Osteocyte (in vitro differentiated cells): Measurements from ENCODE around the gene LAD1. TPM values are rescaled to one million over a fixed set of nuclear protein-coding genes. Genes with fewer than 3 reads are reported as not detected.

Experiments
- DNase-seq: peaks from one replicate; pipeline ENCODE4 v3.0.0; 2021; ENCODE audit warnings: mixed read lengths; ENCODE audit not compliant: unreplicated experiment; ENCODE audit errors: extremely low spot score
- H3K27ac Mint-ChIP-seq: one replicate; pipeline ENCODE4 v1.8.0; 2021; ENCODE audit warnings: mild to moderate bottlenecking, mixed read lengths; ENCODE audit not compliant: unreplicated experiment
- H3K27me3 Mint-ChIP-seq: one replicate; pipeline ENCODE4 v1.8.0; 2021; ENCODE audit warnings: mixed read lengths; ENCODE audit not compliant: unreplicated experiment
- H3K36me3 Mint-ChIP-seq: one replicate; pipeline ENCODE4 v1.8.0; 2021; ENCODE audit warnings: mixed read lengths; ENCODE audit not compliant: unreplicated experiment
- H3K4me1 Mint-ChIP-seq: one replicate; pipeline ENCODE4 v1.8.0; 2021; ENCODE audit warnings: mixed read lengths; ENCODE audit not compliant: unreplicated experiment
- H3K4me3 Mint-ChIP-seq: one replicate; pipeline ENCODE4 v1.8.0; 2021; ENCODE audit warnings: mild to moderate bottlenecking, moderate library complexity, mixed read lengths; ENCODE audit not compliant: unreplicated experiment
- H3K9me3 Mint-ChIP-seq: one replicate; pipeline ENCODE4 v1.8.0; 2021; ENCODE audit warnings: mixed read lengths; ENCODE audit not compliant: unreplicated experiment
- total RNA-seq: library from RNA; stranded (reverse); gene quantifications from 2 replicates; pipeline ENCODE4 v1.2.1, GENCODE V29; 2021
- TF ChIP-seq, protein P1 (sequence below): fragments of 200-600 bp; sonication (generic); IDR thresholded peaks from 2 replicates; pipeline ENCODE4 v1.5.0; 2021; ENCODE audit warnings: antibody characterized with exemption, mild to moderate bottlenecking, moderate library complexity

The LAD1 gene
- total RNA-seq, 1 donor from 2014 or later, result 0.16 TPM

DNA sequence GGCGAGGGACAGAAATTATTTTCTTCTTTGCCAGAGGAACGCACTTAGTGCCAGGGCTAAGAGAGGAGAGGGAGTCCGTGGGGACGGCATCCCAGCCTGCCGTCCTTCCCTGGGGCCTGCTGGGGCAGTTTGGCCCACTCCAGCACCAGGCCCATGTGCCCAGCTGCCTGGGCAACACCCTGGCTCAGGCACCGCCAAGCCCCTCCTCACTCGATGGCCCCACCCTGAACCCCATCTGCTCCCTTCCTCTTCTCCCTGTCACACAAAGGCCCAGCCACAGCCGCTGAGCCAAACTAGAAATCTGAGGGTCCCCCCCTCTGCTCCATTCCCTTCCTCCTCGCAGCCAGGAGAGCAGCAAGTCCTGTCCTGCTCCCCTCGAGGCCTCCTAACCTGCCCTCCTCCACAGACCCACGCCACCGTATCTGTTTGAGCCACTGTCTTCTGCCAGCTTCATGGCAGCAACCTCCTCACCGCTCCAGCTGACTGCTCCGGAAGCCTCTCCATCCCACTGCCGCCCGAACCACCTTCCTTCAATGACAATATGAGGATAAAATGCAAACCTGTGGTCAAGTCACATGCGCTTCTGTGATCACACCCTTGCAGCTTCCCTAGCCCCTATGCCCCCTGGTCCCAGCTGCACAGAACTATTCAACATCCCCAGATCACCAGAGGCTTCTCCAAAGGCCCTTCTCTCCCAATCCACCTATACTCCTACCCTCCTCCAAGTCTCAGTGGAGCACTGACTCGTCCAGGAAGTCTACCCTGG, 30.8 kb upstream of the LAD1 start:
- H3K27ac Mint-ChIP-seq, result no peak overlapping the region
- no peaks in the 10 kb centered on the region for H3K4me1 Mint-ChIP-seq
- TF ChIP-seq, protein P1, sequence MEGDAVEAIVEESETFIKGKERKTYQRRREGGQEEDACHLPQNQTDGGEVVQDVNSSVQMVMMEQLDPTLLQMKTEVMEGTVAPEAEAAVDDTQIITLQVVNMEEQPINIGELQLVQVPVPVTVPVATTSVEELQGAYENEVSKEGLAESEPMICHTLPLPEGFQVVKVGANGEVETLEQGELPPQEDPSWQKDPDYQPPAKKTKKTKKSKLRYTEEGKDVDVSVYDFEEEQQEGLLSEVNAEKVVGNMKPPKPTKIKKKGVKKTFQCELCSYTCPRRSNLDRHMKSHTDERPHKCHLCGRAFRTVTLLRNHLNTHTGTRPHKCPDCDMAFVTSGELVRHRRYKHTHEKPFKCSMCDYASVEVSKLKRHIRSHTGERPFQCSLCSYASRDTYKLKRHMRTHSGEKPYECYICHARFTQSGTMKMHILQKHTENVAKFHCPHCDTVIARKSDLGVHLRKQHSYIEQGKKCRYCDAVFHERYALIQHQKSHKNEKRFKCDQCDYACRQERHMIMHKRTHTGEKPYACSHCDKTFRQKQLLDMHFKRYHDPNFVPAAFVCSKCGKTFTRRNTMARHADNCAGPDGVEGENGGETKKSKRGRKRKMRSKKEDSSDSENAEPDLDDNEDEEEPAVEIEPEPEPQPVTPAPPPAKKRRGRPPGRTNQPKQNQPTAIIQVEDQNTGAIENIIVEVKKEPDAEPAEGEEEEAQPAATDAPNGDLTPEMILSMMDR, result no peak
- no peaks in the 10 kb centered on the region for H3K27me3 Mint-ChIP-seq
- DNase-seq, result no peak
- H3K4me3 Mint-ChIP-seq, result no peak overlapping the region
- no peaks in the 10 kb centered on the region for H3K9me3 Mint-ChIP-seq
- H3K36me3 Mint-ChIP-seq, result no peaks in the 10 kb centered on the region

DNA sequence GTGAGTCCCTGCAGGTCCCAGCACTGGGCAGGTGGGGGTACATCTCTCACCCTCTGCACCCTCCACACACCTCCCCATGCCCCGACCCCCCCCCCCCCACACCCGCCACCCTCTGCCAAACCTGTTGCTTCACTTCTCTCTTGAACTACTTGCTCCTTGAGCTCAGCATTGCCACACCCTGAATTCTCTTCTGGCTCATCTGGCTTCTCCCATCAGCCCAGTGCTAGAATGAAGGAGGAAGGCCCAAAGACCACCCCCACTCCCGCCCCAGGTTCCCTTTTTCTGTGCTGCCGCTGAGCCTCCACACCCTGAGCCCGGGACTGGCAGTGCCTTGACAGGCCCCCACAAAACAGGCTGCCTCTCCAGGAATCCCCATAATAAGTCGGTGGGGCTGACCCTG, 28.8 kb upstream of the LAD1 start:
- Mint-ChIP-seq H3K27ac (no peak overlapping the region), H3K4me1 (no peaks in the 10 kb centered on the region), H3K9me3 (no peaks in the 10 kb centered on the region), H3K27me3 (no peaks in the 10 kb centered on the region), H3K4me3 (no peak overlapping the region), H3K36me3 (no peaks in the 10 kb centered on the region)
- DNase-seq, result no peak
- TF ChIP-seq, protein P1, result no peak

DNA sequence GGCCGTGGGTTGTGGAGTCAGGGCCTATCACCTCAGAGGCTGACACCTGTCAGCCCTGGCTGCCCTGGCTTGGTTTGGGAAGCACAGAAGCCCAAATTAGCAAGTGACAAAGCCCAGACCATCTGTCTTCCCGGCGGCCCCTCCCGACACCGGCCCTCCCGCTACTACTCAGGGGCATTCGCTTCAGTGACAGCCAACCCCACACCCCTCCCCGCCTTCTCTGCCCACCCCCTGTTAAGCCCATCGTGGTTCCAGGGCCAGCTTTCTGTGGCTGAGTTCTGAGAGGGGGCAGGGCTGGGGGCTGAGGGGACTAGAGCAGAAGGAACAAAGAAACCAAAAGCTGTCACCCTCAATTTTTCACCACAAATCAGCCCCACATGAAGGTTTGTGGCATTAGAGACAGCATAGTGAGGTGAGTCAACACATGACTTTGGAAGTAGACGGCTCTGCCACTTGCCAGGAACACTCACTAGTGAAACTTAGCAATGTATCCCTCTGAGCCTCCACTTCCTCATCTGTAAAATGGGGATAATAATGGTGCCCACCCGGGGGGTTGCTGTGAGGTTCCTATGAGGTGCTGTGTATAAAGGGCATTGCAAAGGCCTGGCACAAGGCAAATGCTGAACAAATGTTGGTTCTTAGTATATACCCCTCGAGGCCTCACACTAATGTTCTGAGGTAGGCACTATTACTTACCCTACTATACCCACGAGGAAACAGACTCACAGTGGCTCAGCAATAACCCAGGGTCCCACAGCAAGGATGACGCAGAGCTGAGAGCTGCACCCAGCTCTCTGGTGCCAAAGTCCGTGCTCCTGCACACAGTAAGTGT, 27.6 kb upstream of the LAD1 start:
- H3K27me3 Mint-ChIP-seq, result no peaks in the 10 kb centered on the region
- no peaks in the 10 kb centered on the region for H3K36me3 Mint-ChIP-seq
- H3K4me1 Mint-ChIP-seq, result peaks cover 3% of the 10 kb centered on the region
- DNase-seq, result no peak
- no peaks in the 10 kb centered on the region for H3K9me3 Mint-ChIP-seq
- H3K27ac Mint-ChIP-seq, result no peak overlapping the region
- TF ChIP-seq, protein P1, result no peak
- no peak overlapping the region for H3K4me3 Mint-ChIP-seq

DNA sequence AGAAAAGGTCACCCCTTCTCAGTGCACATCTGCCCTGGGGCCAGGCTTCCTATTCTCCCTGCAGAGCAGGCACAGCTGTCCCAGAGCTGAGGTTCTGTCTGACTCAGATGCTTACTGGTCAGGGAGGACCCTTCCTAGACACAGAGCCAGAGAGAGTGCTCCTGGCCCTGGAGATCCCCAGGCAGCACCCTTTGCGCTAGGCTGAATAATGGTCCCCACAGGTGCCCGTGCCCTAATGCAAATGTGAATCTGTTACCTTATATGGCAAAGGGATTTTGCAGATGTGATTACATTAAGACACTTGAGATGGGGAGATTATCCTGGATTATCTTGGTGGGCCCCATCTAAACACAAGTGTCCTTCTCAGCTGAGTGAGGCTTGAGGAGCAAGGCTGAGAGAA, 25.0 kb upstream of the LAD1 start:
- TF ChIP-seq, protein P1, result no peak
- no peak overlapping the region for H3K4me3 Mint-ChIP-seq
- H3K27ac Mint-ChIP-seq, result no peak overlapping the region

DNA sequence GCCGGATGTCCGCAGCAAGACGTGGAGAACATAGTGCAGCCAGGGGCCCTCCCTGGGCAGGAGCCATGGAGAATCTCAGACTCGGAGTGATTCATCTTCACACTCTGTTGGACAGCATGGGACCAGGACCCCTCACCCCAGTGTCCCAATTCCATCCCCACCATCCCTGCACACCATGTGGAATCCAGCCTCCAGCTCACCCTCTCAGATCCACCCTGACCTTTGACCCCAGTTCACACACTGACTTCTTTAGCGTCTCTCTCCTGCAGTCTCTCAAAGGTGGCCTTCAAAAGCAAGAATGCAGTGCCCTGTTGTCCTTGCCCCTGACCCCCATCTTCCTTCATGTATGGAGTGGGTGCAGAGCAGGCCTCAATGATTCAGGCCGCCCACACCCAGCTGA, 24.5 kb upstream of the LAD1 start:
- H3K4me3 Mint-ChIP-seq, result no peak overlapping the region
- DNase-seq, result no peak
- TF ChIP-seq, protein P1, result no peak
- H3K9me3 Mint-ChIP-seq, result no peaks in the 10 kb centered on the region
- H3K4me1 Mint-ChIP-seq, result peaks cover 27% of the 10 kb centered on the region
- no peaks in the 10 kb centered on the region for H3K36me3 Mint-ChIP-seq
- no peaks in the 10 kb centered on the region for H3K27me3 Mint-ChIP-seq
- no peak overlapping the region for H3K27ac Mint-ChIP-seq

More for the DNA sequence above, 25.0 kb upstream of the LAD1 start:
- Mint-ChIP-seq H3K27me3 (no peaks in the 10 kb centered on the region), H3K4me1 (peaks cover 26% of the 10 kb centered on the region), H3K9me3 (no peaks in the 10 kb centered on the region), H3K36me3 (no peaks in the 10 kb centered on the region)
- DNase-seq, result no peak
